Trophoblast cell (in vitro differentiated cells and primary cell): ENCODE data around the gene GTF3C1.
A peak's percentile ranks its signal among the peaks of the same experiment; 100 is the strongest.

Source experiments
- DNase-seq, 2 donors: peaks; one replicate each; pipeline ENCODE4 v3.0.0-alpha.2; 2016
- H2AFZ ChIP-seq: 2 replicates; pipeline ENCODE4 v1.6.1; 2013; ENCODE audit warnings: low read length, moderate library complexity, mild to moderate bottlenecking; ENCODE audit not compliant: insufficient read depth, poor library complexity
- H2AK5ac ChIP-seq: 2 replicates; pipeline ENCODE4 v1.6.1; 2013; ENCODE audit warnings: mild to moderate bottlenecking, low read length
- H2BK120ac ChIP-seq: 2 replicates; pipeline ENCODE4 v1.6.1; 2013; ENCODE audit warnings: low read length, mild to moderate bottlenecking, moderate library complexity; ENCODE audit not compliant: insufficient read depth, poor library complexity
- H2BK12ac ChIP-seq: 2 replicates; pipeline ENCODE4 v1.6.1; 2013; ENCODE audit warnings: mild to moderate bottlenecking, low read length, moderate library complexity
- H2BK5ac ChIP-seq: 2 replicates; pipeline ENCODE4 v1.6.1; 2013; ENCODE audit warnings: low read length, low read depth, moderate library complexity, mild to moderate bottlenecking; ENCODE audit not compliant: poor library complexity
- H3K14ac ChIP-seq: 2 replicates; pipeline ENCODE4 v1.6.1; 2013; ENCODE audit warnings: mild to moderate bottlenecking, low read length
- H3K18ac ChIP-seq: 2 replicates; pipeline ENCODE4 v1.6.1; 2013; ENCODE audit warnings: mild to moderate bottlenecking, low read length
- H3K23ac ChIP-seq: 2 replicates; pipeline ENCODE4 v1.6.1; 2013; ENCODE audit warnings: low read length
- H3K27ac ChIP-seq: 2 replicates; pipeline ENCODE4 v1.5.1; 2013; ENCODE audit warnings: low read depth, mild to moderate bottlenecking, inconsistent platforms, low read length, moderate library complexity
- H3K27me3 ChIP-seq: 2 replicates; pipeline ENCODE4 v1.6.1; 2013; ENCODE audit warnings: inconsistent platforms, mild to moderate bottlenecking, low read length, moderate library complexity; ENCODE audit not compliant: insufficient read depth
- H3K36me3 ChIP-seq, 2 experiments: 1 replicate in 1 of 2; 2 replicates in 1 of 2; pipeline ENCODE4 v1.6.1; 2013; ENCODE audit warnings: low read length in 2 of 2, mild to moderate bottlenecking in 2 of 2, moderate library complexity in 1 of 2; ENCODE audit not compliant: insufficient read depth in 2 of 2, control insufficient read depth in 1 of 2
- H3K4ac ChIP-seq: 2 replicates; pipeline ENCODE4 v1.6.1; 2013; ENCODE audit warnings: low read depth, mild to moderate bottlenecking, low read length, moderate library complexity
- H3K4me1 ChIP-seq, 2 experiments: 1 replicate in 1 of 2; 2 replicates in 1 of 2; pipeline ENCODE4 v1.6.1; 2013; ENCODE audit warnings: low read length in 2 of 2, mild to moderate bottlenecking in 2 of 2, moderate library complexity in 1 of 2; ENCODE audit not compliant: insufficient read depth in 2 of 2, control insufficient read depth in 1 of 2
- H3K4me2 ChIP-seq: 2 replicates; pipeline ENCODE4 v1.6.1; 2013; ENCODE audit warnings: inconsistent platforms, mild to moderate bottlenecking, low read length, moderate library complexity
- H3K4me3 ChIP-seq: 2 replicates; pipeline ENCODE4 v1.5.1; 2013; ENCODE audit warnings: mild to moderate bottlenecking, low read depth, low read length, inconsistent platforms
- H3K79me1 ChIP-seq: one replicate; pipeline ENCODE4 v1.6.1; 2013; ENCODE audit warnings: low read length
- H3K79me2 ChIP-seq: 2 replicates; pipeline ENCODE4 v1.6.1; 2013; ENCODE audit warnings: low read length, mild to moderate bottlenecking; ENCODE audit not compliant: control insufficient read depth, insufficient read depth, poor library complexity
- H3K9ac ChIP-seq: 2 replicates; pipeline ENCODE4 v1.6.1; 2013; ENCODE audit warnings: mild to moderate bottlenecking, low read length
- H3K9me3 ChIP-seq: 2 replicates; pipeline ENCODE4 v1.6.1; 2013; ENCODE audit warnings: low read depth, mild to moderate bottlenecking, control low read depth, inconsistent platforms, low read length; ENCODE audit not compliant: insufficient read depth
- H4K12ac ChIP-seq: 2 replicates; pipeline ENCODE4 v1.6.1; 2013; ENCODE audit warnings: low read depth, mild to moderate bottlenecking, low read length, moderate library complexity
- H4K8ac ChIP-seq: 2 replicates; pipeline ENCODE4 v1.6.1; 2013; ENCODE audit warnings: low read depth, mild to moderate bottlenecking, low read length, moderate library complexity
- H4K91ac ChIP-seq: one replicate; pipeline ENCODE4 v1.6.1; 2013; ENCODE audit warnings: low read depth, mild to moderate bottlenecking, low read length, moderate library complexity
- WGBS: extraction: QIAGEN DNeasy Blood & Tissue Kit; methylation state at CpG from one replicate; pipeline ENCODE4 v1.1.7; 2013; ENCODE audit warnings: missing lambda C conversion rate; ENCODE audit not compliant: insufficient read length, insufficient coverage; ENCODE audit errors: extremely low coverage; 5-methylcytosine and 5-hydroxymethylcytosine counted together

The GTF3C1 gene

DNA sequence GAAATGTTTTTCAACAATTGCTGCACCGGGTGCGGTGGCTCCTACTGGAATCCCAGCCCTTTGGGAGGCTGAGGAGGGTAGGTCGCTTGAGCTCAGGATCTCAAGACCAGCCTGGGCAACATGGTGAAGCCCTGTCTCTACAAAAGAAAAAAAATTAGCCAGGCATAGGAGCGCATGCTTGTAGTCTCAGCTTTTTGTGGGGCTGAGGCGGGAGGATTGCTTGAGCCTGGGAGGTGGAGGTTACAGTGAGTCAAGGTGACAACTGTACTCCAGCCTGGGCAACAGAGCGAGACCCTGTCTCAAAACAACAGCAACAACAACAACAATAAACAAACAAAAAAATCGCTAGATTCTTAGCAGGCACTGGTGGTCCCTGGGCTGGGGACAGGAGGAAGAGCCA, 119.2 kb downstream of the GTF3C1 start:
- Histone ChIP-seq H3K4me3 (no peak overlapping the region), H3K4me1 (peaks cover 13% of the 10 kb centered on the region in 2 experiments), H3K23ac (no peak overlapping the region), H3K79me1 (no peaks in the 10 kb centered on the region), H3K27ac (no peak overlapping the region), H2BK120ac (no peak overlapping the region), H2BK12ac (no peak overlapping the region), H2AK5ac (no peak overlapping the region), H3K4me2 (no peak overlapping the region), H3K9ac (no peak overlapping the region), H3K18ac (no peak overlapping the region), H4K12ac (no peak overlapping the region), H3K36me3 (no peaks in the 10 kb centered on the region), H3K14ac (no peak overlapping the region), H4K8ac (no peak overlapping the region), H3K27me3 (no peaks in the 10 kb centered on the region), H2AFZ (no peak overlapping the region), H3K79me2 (peaks cover 2% of the 10 kb centered on the region), H4K91ac (no peak overlapping the region), H3K4ac (no peak overlapping the region), H3K9me3 (no peaks in the 10 kb centered on the region), H2BK5ac (no peak overlapping the region)
- no CpG with 5 or more reads among the region's 7 CpGs for WGBS
- no peak for DNase-seq

DNA sequence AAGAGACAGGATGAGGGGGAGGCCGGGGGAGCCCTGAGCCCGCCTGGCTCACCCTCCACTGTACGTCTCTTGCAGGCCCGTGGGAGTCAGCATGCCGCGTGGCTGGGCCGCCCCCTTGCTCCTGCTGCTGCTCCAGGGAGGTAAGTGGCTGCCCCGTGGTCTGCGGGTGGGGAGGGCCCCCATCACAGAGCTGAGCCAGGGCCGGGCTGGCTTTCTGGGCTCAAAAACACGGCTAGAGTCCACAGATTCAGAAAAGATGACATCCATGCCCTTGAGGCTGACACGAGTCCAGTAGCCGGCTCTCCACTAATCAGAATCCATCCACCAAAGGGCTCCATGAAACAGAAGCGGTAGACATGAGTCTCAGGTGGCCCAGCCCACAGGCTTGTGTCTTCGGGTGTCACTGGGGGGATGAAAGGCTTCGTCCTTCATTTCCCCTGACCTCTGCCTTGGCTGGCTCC, 119.7 kb downstream of the GTF3C1 start:
- H4K12ac ChIP-seq, result no peak overlapping the region
- WGBS, result no CpG with 5 or more reads among the region's 16 CpGs
- no peak overlapping the region for H4K91ac ChIP-seq
- no peak overlapping the region for H2BK120ac ChIP-seq
- no peak overlapping the region for H2BK5ac ChIP-seq
- peaks cover 13% of the 10 kb centered on the region in 2 experiments for H3K4me1 ChIP-seq
- H3K4me2 ChIP-seq, result no peak overlapping the region
- no peak overlapping the region for H3K9ac ChIP-seq
- DNase-seq, result no peak
- H3K4ac ChIP-seq, result no peak overlapping the region
- H3K27ac ChIP-seq, result no peak overlapping the region
- H3K23ac ChIP-seq, result no peak overlapping the region
- no peaks in the 10 kb centered on the region for H3K27me3 ChIP-seq
- H4K8ac ChIP-seq, result no peak overlapping the region
- no peak overlapping the region for H3K14ac ChIP-seq
- no peaks in the 10 kb centered on the region for H3K79me1 ChIP-seq
- H2BK12ac ChIP-seq, result no peak overlapping the region
- no peak overlapping the region for H3K4me3 ChIP-seq
- no peak overlapping the region for H3K18ac ChIP-seq
- no peak overlapping the region for H2AFZ ChIP-seq
- no peaks in the 10 kb centered on the region for H3K9me3 ChIP-seq
- H3K79me2 ChIP-seq, result peaks cover 2% of the 10 kb centered on the region
- no peaks in the 10 kb centered on the region for H3K36me3 ChIP-seq
- no peak overlapping the region for H2AK5ac ChIP-seq

DNA sequence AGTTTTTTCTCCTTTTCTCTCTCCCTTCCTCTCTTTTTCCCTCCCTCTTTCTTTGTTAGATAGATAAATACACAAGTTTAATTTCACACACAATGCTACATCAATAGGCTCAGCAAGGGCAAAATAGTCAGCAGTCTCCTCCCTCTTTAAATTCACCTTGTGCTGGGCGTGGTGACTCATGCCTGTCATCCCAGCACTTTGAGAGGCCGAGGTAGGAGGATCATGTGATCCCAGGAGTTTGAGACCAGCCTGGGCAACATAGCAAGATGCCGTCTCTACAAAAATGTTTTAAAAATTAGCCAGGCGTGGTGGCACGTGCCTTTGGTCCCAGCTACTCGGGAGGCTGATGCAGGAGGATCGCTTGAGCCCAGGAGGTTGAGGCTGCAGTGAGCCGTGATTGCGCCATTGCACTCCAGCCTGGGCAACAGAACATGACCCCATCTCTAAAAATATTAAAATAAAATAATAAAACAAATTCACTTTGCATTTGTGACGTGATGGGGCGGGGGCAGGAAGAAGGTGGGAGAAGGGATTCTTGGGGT, 120.3 kb downstream of the GTF3C1 start:
- Histone ChIP-seq H3K27me3 (no peaks in the 10 kb centered on the region), H3K14ac (no peak overlapping the region), H3K36me3 (no peaks in the 10 kb centered on the region), H3K9ac (no peak overlapping the region), H3K79me2 (peaks cover 2% of the 10 kb centered on the region), H3K23ac (no peak overlapping the region), H3K18ac (no peak overlapping the region), H2BK12ac (no peak overlapping the region), H2BK120ac (no peak overlapping the region), H3K79me1 (no peaks in the 10 kb centered on the region), H4K8ac (no peak overlapping the region), H3K4me1 (peaks cover 13% of the 10 kb centered on the region in 2 experiments), H4K91ac (no peak overlapping the region), H3K4ac (no peak overlapping the region), H4K12ac (no peak overlapping the region), H2BK5ac (no peak overlapping the region), H2AFZ (no peak overlapping the region), H3K27ac (no peak overlapping the region), H3K9me3 (no peaks in the 10 kb centered on the region), H2AK5ac (no peak overlapping the region), H3K4me2 (no peak overlapping the region), H3K4me3 (no peak overlapping the region)
- peak; percentile 3 to 45 for DNase-seq
- WGBS, result no CpG with 5 or more reads among the region's 11 CpGs

DNA sequence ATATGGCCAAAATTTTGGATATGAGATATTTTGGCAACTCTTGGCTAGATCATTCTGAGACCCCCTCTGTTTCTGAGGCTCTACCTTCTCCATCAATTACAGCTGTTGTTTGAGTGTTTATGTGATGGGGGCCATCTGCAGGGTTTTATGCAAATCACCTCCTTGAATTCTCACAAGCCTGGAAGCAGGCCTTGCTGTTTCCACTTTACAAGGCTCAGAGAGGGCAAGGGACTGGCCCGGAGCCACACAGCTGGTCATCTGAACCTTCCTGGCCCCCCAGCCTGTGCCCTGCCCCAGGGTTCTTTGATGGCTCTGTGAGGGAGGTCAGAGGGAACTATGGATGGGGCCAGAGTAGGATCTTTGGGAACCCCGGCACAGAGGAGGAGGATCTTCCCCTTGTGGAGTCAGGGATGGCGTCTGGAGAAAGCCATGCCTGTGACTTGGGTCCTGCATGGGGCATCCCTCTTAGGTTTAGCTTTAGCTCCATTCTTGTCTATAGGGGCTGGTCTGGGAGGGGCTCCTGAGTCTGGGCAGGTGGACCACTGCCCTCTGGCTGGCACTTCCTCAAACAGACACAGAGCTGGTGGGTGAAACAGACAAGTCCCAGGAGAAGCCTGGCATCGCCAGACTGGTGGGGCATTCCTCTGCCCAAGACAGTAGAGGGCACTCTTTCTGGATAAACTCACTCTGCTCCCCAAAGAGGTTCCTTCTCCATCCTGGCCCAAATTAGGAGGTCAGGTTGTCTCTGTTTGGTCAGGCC, 121.5 kb downstream of the GTF3C1 start:
- no peaks in the 10 kb centered on the region for H3K9me3 ChIP-seq
- H2AK5ac ChIP-seq, result no peak overlapping the region
- H3K4ac ChIP-seq, result no peak overlapping the region
- no peak overlapping the region for H3K9ac ChIP-seq
- H3K27ac ChIP-seq, result no peak overlapping the region
- WGBS, result no CpG with 5 or more reads among the region's 4 CpGs
- no peak for DNase-seq
- H3K23ac ChIP-seq, result no peak overlapping the region
- no peak overlapping the region for H2BK120ac ChIP-seq
- H2BK5ac ChIP-seq, result no peak overlapping the region
- H3K36me3 ChIP-seq, result no peaks in the 10 kb centered on the region
- no peak overlapping the region for H3K18ac ChIP-seq
- no peaks in the 10 kb centered on the region for H3K27me3 ChIP-seq
- peaks cover 11 to 13% of the 10 kb centered on the region in 2 experiments for H3K4me1 ChIP-seq
- H3K4me2 ChIP-seq, result no peak overlapping the region
- no peak overlapping the region for H2BK12ac ChIP-seq
- no peak overlapping the region for H4K8ac ChIP-seq
- no peak overlapping the region for H4K12ac ChIP-seq
- H3K4me3 ChIP-seq, result no peak overlapping the region
- H2AFZ ChIP-seq, result no peak overlapping the region
- H3K79me1 ChIP-seq, result no peaks in the 10 kb centered on the region
- H3K14ac ChIP-seq, result no peak overlapping the region
- H4K91ac ChIP-seq, result no peak overlapping the region
- peaks cover 2% of the 10 kb centered on the region for H3K79me2 ChIP-seq
